Astrocyte of the hippocampus (primary cell): Measurements from ENCODE around the gene TBX2.

Source experiments
- DNase-seq: peaks from one replicate; pipeline ENCODE4 v3.0.0; 2011; ENCODE audit warnings: low read depth, low spot score

The TBX2 gene

GRCh38 chr17:61368832-61369450 lies 30.7 kb upstream of the TBX2 start:
- no peak for DNase-seq

- DNase-seq, result no peak
Measured at GRCh38 chr17:61369751-61370150, 29.9 kb upstream of the TBX2 start.

- no peak for DNase-seq
Measured at GRCh38 chr17:61371179-61371578, 28.5 kb upstream of the TBX2 start.

- no peak for DNase-seq
Measured at GRCh38 chr17:61371606-61372005, 28.0 kb upstream of the TBX2 start.

GRCh38 chr17:61372436-61372835 lies 27.2 kb upstream of the TBX2 start:
- DNase-seq, result no peak

GRCh38 chr17:61376931-61377838 lies 22.5 kb upstream of the TBX2 start:
- DNase-seq, result no peak

- no peak for DNase-seq
Measured at GRCh38 chr17:61378658-61379456, 20.8 kb upstream of the TBX2 start.

GRCh38 chr17:61379457-61380216 lies 20.0 kb upstream of the TBX2 start:
- DNase-seq, result no peak

- no peak for DNase-seq
Measured at GRCh38 chr17:61380217-61380835, 19.3 kb upstream of the TBX2 start.

- no peak for DNase-seq
Measured at GRCh38 chr17:61380836-61381525, 18.7 kb upstream of the TBX2 start.

- DNase-seq, result no peak
Measured at GRCh38 chr17:61381537-61381936, 18.1 kb upstream of the TBX2 start.

GRCh38 chr17:61382796-61383688 lies 16.6 kb upstream of the TBX2 start:
- no peak for DNase-seq

- no peak for DNase-seq
Measured at GRCh38 chr17:61383689-61384201, 15.9 kb upstream of the TBX2 start.

GRCh38 chr17:61384354-61384691 lies 15.3 kb upstream of the TBX2 start:
- no peak for DNase-seq

GRCh38 chr17:61384692-61385576 lies 14.7 kb upstream of the TBX2 start:
- DNase-seq, result no peak

GRCh38 chr17:61385577-61386236 lies 13.9 kb upstream of the TBX2 start:
- DNase-seq, result no peak

- no peak for DNase-seq
Measured at GRCh38 chr17:61386251-61386650, 13.4 kb upstream of the TBX2 start.

GRCh38 chr17:61387011-61387410 lies 12.6 kb upstream of the TBX2 start:
- DNase-seq, result no peak
